Cortex of kidney (tissue), 1 donor: ENCODE measurements around the gene RPP14.
"Not testable (repeated sequence)": the region's sequence is repeated elsewhere in the genome, so short reads cannot be mapped to it uniquely, and the experiment has no call there.

Source experiments
- DNase-seq: peaks from one replicate; lab custom pipeline; 2025; lab: John Stamatoyannopoulos, UW

The RPP14 gene

GRCh38 chr3:58305882-58306711 lies at the start of gene RPP14, which contains the start of gene HTD2:
Gene RPP14, plus strand, starts transcription at chr3:58306245. Its CDS starts 4,085 bp downstream, at chr3:58310330.
Gene HTD2, plus strand, starts transcription at chr3:58306520. Its CDS starts 11,094 bp downstream, at chr3:58317614.
- DNase-seq, result peak; percentile 84

GRCh38 chr3:58256511-58256910 lies 49.5 kb upstream of the RPP14 start:
- DNase-seq, result no peak

- DNase-seq, result no peak
These were observed 47.5 kb upstream of the RPP14 start for GRCh38 chr3:58258392-58259055.

GRCh38 chr3:58260261-58260731 lies 45.7 kb upstream of the RPP14 start:
- DNase-seq, result no peak

- no peak for DNase-seq
These were observed 45.3 kb upstream of the RPP14 start for GRCh38 chr3:58260733-58261132.

GRCh38 chr3:58261954-58262666 lies 43.9 kb upstream of the RPP14 start:
- no peak for DNase-seq

- no peak for DNase-seq
These were observed 39.5 kb upstream of the RPP14 start for GRCh38 chr3:58266577-58266976.

GRCh38 chr3:58267543-58267942 lies 38.5 kb upstream of the RPP14 start:
- not testable (repeated sequence) for DNase-seq

- DNase-seq, result no peak
These were observed 36.7 kb upstream of the RPP14 start for GRCh38 chr3:58269356-58269755.

- no peak for DNase-seq
These were observed 35.6 kb upstream of the RPP14 start for GRCh38 chr3:58270485-58270884.

- DNase-seq, result no peak
These were observed 34.0 kb upstream of the RPP14 start for GRCh38 chr3:58271901-58272501.

GRCh38 chr3:58272891-58273290 lies 33.2 kb upstream of the RPP14 start:
- no peak for DNase-seq

GRCh38 chr3:58273362-58273761 lies 32.7 kb upstream of the RPP14 start:
- not testable (repeated sequence) for DNase-seq

GRCh38 chr3:58274027-58274614 lies 31.9 kb upstream of the RPP14 start:
- no peak for DNase-seq

GRCh38 chr3:58281069-58281468 lies 25.0 kb upstream of the RPP14 start:
- no peak for DNase-seq

GRCh38 chr3:58285334-58285733 lies 20.7 kb upstream of the RPP14 start:
- no peak for DNase-seq

- no peak for DNase-seq
These were observed 18.7 kb upstream of the RPP14 start for GRCh38 chr3:58287354-58287753.

- DNase-seq, result no peak
These were observed 17.9 kb upstream of the RPP14 start for GRCh38 chr3:58288011-58288728.

GRCh38 chr3:58288964-58289613 lies 17.0 kb upstream of the RPP14 start:
- DNase-seq, result not testable (repeated sequence)

GRCh38 chr3:58290446-58290845 lies 15.6 kb upstream of the RPP14 start:
- DNase-seq, result not testable (repeated sequence)
